Measurements from ENCODE around the gene EFHC1.
A peak's percentile ranks its signal among the peaks of the same experiment; 100 is the strongest.

The EFHC1 gene

DNA sequence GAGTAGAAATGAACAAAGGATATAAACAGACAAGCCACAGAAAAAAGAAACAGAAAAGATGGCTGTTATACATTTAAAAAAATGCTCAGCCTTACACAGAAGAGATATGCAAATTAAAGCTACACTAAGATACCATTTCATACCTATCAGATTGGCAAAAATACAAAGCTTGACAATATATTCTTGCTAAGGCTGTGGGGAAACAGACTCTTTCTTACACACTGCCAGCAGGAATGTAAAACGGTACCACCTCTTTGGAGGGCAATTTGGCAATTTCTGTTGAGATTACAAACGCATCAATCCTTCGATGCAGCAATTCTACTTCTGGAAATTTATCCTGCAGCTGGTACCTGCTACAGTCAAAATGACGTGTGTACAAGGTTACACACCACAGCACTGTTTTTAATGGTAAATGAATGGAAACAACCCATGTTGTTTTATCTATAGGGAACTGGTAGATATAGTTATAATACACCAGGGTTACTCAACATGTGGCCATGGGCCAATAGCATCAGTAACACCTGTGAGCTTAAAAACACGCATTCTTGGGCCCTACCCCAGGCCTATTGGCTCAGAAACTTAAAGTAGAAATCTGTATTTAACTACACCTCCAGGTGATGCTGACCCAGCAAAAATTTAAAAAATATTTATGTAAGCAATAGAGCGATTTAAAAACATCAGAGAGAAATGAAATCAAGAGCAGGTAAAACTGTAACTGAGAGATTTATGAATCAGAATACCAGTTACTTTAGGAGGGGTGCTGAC is 103.4 kb downstream of the EFHC1 start:
- DNase-seq, result no peak

- DNase-seq, result no peak
These were observed 104.8 kb downstream of the EFHC1 start for GRCh38 chr6:52524918-52525317.

- peak; percentile 73 for DNase-seq
These were observed 106.5 kb downstream of the EFHC1 start for GRCh38 chr6:52526634-52527033.

DNA sequence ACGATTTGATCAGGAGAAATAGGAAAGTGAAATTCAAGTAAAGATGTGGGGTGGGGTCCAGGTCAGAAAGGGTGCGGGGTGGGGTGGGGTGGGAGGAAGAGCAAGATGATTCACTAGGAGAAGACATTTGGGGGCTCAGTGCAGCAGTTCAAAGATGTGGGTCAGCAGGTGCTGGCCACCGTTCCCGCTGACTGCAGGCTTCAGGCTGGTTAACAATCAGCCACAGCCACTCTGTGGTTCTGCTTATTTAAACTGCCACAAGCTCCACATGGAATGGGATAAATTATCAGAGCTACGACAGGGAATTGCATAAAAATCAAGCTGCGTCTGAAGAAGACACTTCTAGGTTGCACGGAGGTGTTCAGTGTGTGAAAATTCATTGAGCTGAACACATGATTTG is 107.3 kb downstream of the EFHC1 start:
- no peak for DNase-seq

- DNase-seq, result no peak
These were observed 109.2 kb downstream of the EFHC1 start for GRCh38 chr6:52529311-52529710.

DNA sequence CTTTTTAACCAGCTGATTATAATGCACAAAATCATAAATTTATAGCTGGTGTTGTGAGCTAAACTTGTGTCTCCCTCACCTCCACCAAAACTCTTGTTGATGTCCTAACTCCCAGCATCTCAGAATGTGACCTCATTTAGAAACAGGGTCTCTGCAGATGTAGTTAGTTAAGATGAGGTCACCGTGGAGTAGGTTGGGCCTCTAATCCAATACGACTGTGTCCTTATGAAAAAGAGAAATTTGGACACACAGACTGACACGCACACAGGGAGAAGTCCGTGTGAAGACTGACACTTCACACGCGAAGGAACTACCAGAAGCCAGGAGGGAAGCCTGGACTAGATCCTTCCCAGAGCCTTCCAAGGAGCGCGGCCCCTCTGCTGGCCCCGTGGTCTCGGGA is 110.2 kb downstream of the EFHC1 start:
- no peak for DNase-seq

GRCh38 chr6:52531396-52531795 is 111.3 kb downstream of the EFHC1 start:
- no peak for DNase-seq

GRCh38 chr6:52531834-52532233 is 111.7 kb downstream of the EFHC1 start:
- no peak for DNase-seq

- DNase-seq, result peak; percentile 81
These were observed 112.3 kb downstream of the EFHC1 start for GRCh38 chr6:52532457-52532856.

DNA sequence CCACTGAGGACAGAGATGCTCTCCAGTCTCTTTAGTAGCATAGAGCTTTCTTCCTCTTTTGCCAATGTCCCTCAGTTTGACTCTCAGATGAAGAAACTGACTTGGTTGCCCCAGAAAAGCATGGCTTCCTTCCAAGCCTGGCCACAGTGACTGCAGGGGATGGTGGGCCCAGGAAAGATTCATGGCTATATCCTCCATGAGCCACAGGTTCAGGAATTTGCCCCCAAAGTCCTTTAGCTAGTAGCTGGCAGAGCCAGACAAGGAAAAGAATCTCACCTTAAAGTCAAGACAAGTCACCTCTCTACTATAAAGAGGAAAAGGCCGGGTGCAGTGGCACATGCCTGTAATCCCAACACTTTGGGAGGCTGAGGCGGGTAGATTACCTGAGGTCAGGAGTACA is 113.3 kb downstream of the EFHC1 start:
- no peak for DNase-seq

DNA sequence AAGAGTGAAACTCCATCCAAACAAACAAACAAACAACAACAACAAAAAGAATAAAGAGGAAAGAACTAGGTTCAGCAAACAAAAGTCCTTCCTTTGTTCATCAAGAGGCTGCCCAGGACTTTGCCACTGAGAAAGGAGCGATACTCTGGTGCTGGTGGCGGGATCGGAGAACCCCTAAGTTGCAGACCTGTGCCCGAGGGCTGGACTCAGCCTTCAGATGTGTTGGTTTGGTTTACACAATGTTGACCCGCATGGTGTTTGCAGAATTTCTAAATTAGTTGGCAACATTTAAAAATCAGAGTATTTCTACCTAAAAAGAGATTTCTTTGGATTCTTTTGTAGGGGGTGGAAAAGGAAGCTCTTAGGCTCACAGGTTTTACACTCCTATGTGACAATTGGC is 114.2 kb downstream of the EFHC1 start:
- DNase-seq, result no peak

- DNase-seq, result no peak
These were observed 114.8 kb downstream of the EFHC1 start for GRCh38 chr6:52534966-52535390.

DNA sequence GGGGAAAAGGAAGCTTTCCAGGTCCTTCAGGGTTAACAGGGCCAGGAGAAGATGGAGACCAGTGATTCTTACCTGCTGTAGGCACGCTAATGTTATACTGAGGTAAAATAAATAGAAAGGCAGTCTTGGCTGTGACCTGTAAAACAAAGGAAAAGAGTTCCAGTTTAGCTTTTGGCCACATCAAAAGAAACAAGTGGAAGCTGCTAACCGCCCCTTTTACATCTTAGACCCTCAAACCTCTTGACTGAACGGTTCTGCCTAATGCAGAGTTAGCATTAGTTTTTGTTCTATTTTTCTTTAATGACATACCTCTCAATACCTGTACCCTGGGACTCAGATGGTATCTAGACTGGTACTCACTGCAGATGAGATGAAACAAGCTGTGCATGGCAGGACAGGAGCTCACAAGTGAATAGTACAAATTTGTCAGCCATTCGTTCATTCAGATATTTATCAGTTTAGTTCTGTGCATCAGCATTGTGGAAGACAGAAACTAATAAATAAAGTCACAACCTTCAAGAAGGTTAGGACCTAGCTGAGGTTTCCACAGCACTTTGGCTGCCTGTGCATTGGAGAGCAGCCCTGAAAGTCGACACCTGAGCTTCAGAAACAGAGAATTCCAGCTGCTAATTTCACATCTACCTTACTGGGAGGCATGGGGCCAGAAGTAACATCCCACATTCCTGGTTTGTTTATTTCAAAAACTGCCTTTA is 115.7 kb downstream of the EFHC1 start:
- no peak for DNase-seq

DNA sequence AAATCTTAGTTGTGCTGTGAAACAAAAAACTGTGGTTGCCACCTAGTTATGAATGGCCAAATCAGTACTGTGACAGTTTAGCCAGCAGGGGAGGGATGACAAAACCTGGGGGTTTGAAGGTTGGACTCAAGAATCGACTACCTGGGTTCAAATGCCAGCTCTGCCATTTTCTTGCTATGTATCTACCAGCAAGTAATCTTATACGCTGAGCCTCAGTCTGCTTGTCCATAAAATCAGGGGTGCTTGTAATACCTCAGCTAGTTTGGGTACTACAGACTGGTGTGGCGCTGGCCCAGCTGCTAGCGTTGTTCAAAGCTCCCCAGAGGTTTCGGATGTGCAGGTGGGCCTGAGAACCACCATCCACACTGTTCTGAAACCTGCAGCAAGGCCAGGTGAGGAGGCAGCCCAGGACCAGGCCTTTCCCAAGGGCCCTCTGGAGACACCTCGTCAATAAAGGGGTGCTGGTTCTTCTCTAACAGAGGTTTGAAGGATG is 116.3 kb downstream of the EFHC1 start:
- DNase-seq, result no peak

- no peak for DNase-seq
These were observed 117.0 kb downstream of the EFHC1 start for GRCh38 chr6:52537001-52537753.

DNA sequence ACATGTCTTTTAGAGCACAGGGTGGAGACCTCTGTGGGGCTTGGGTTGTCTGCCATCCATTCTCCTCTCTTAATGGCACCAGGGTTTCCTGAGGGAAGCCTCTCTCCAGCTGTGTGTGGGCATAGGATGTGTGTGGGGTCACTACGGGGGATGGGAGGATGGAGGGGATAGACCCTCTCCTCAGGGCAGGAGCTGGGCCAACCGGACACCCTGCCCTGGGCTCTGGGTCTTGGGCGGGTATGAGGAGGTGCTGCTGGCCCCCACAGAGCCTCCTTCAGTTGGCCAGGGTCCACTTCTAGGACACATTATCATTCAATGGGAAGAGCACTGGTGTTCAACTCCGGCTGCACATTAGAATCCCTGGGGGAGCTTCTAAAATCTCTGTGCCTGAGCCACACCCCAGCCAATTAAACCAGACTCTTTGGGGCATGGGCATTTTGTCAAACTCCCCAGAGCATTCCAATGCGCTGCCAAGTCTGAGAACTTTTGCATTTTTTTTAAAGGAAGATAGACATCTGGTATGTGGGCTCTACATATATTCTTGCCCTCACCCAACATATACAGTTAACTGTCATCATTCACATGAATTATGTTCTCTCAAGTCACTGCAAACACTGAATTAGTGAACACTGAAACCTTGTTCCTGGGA is 118.2 kb downstream of the EFHC1 start:
- no peak for DNase-seq

DNA sequence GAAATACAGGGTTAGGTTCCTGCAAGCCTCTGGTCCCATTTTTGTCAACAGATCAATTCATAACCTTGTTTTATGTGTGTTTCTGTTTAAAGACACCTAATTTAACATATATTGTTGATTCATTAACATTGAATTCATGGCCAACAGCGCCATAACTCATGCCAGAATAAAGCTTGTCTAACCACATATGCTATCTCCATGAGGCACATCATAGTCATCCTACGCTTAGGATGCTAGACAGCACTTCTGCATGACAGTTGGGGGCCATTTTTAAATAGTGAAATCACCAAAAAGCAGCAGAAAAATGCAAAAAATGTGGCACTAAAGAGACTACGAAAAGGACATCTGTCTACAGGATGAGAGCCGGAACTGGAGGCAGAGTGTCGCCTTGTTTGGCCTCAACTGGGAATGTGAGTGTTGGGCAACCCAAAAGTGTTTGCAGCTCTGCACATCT is 118.8 kb downstream of the EFHC1 start:
- DNase-seq, result peak; percentile 97

DNA sequence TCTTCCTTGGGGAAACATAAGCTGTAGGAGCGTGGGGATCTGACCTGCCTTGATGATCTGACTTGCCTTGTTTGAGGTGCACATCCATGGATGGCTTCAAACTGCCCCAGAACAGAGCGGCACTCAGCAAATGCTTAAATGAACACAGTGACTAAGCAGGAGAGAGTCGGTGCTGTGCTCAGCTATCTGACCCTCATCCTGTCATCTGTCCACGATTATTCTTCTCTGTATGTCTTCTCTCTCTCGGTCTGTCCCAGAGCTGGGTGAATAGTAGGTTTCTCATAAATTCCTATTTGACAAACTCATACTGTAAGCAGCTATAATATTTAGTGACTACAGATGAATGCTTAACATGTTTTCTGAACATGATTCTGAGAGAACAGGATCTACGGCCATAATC is 119.5 kb downstream of the EFHC1 start:
- peak; percentile 86 for DNase-seq

- peak; percentile 60 for DNase-seq
These were observed 120.3 kb downstream of the EFHC1 start for GRCh38 chr6:52540286-52540902.

GRCh38 chr6:52541135-52541534 is 121.0 kb downstream of the EFHC1 start:
- no peak for DNase-seq

- DNase-seq, result no peak
These were observed 123.1 kb downstream of the EFHC1 start for GRCh38 chr6:52543262-52543661.

Data from fibroblast of skin of right quadriceps (primary cell).